Tongue (tissue), 3 donors: ENCODE results near the gene POLR3C. TPM values are rescaled to one million over a fixed set of nuclear protein-coding genes. Genes with fewer than 3 reads are reported as not detected.
A peak's percentile ranks its signal among the peaks of the same experiment; 100 is the strongest.

Experiments used
- DNase-seq: peaks from one replicate; pipeline ENCODE4 v3.0.0-alpha.2; 2015
- small RNA-seq: library from RNA; depleted of rRNA; stranded (forward); fragments of <200 nt; gene quantifications from one replicate; pipeline ENCODE3, GENCODE V24; 2014; ENCODE audit warnings: low replicate concordance
- total RNA-seq: library from RNA; depleted of rRNA; stranded (reverse); fragments of >200 nt; gene quantifications from one replicate; pipeline ENCODE4 v1.2.3, GENCODE V29; 2014

POLR3C gene
- total RNA-seq, 1 donor from 2014 or later = 25.3 TPM

DNA sequence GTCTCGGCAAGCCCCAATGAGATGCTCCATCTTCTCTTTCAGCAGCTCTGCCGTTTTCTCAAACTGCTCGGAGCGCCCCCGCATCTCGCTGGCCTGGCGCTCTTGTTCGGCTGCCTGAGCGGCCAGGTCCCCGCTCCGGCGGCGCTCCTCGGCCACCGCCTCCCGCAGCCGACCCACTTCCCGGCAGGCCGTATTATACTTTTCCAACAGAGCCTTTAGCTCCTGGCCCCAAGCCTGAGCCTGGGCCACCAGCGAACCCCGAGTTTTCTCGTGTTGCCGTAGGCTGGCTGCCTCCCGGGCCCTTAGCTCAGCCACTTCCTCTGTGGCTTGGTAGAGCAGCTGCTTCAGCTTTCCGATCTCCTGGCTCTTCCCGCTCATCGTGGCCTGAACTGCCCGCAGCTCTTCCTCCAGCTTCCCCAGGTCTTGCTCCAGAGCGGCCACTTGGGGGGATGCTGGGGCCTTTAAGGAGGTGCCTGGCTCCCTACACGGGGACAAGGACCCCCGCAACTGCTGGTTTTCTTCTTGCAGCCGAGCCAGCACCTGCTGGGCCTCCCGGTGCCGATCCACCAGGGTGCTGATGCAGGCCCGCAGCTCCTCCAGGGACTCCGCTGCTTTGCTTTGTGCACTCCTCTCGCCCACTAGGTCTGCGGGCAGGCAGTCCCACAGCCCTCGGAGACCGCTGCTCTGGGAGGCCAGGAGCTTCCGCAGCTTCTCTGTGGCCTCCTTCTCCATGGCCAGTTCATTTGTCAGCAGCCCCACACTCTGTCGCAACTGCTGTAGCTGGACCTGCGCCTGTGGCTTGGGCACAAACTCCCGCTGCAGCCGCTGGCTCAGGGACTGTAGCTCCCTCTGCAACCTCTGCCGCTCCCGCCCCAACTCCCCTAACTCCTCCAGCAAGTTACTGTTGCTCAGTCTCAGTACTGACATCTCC is 48.3 kb downstream of the POLR3C start:
- DNase-seq = peak; percentile 64

- no peak for DNase-seq
Observed at GRCh38 chr1:145874646-145875045, 50.6 kb downstream of the POLR3C start.

- DNase-seq = no peak
Observed at GRCh38 chr1:145877923-145878486, 54.0 kb downstream of the POLR3C start.

DNA sequence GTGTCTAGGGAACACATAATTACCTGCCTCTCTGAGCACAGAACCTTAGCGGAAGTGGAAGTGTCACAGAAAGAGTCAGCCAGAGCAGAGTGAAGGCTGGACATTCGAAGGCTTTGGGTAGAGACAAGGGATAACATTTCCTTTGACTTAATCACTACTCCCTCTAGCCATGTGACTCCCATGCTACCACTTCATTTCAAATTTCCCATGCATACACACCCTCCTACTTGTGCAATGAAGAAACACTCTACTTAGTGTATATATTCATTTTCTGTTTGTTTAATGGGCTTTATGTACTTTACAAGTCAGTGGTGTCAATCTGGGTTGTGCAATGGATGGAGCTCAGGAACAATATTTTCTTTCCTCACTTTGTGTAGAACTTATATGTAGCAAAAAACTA is 54.7 kb downstream of the POLR3C start:
- no peak for DNase-seq

- DNase-seq = no peak
Observed at GRCh38 chr1:145879775-145880174, 55.8 kb downstream of the POLR3C start.

DNA sequence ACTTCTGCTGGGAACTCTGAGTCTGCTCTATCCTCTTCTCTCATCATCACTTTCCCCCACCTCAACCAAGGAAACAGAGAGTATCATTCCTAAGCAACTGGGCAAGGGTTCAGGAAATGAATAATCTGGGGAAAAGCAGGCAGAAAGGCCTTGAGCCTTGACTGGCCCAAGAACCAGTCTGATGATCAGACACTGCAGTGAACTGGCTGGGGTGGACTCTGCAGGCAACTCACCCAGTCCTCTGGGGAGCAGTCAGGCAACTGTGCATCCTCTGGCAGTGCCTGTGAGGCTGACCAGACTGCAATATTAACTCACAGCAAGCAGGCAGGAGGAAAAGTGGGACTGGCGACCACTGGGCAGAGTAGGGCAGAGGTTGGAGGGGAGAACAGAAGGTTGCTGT is 60.7 kb downstream of the POLR3C start:
- no peak for DNase-seq

DNA sequence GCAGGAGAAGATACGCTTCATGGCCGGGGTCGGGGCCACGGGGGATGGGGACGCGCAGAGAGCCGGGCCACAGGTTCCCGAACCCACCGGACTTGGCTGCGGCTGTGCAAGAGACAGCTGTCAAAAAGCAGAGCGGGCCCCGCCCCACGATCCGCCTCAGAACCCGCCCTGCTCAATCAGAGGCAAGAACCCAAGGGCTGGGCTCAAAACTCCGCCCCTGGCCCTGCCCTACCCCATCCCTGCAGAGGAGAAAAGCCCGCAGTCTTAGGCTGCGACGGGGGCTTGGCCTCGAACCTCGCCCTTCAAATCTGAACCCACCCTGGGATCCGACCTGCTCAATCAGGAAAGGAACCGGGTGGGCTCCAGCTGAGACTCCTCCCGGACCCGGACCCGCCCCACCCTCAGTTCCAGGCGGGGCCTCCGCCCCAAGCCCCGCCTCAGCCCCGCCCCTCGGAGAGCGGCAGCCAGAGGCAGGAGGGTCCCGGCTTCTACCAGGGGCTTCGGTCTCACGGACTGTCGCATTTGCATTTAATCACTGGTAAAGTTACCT is 61.8 kb downstream of the POLR3C start, which contains the start of gene ANKRD35:
ANKRD35 (minus strand) TSS at position 129 of the 550 bp plus-strand sequence; CDS start at position 21, 108 bp downstream.
- DNase-seq = peak; percentile 88

GRCh38 chr1:145886390-145886789 is 62.4 kb downstream of the POLR3C start:
- no peak for DNase-seq

DNA sequence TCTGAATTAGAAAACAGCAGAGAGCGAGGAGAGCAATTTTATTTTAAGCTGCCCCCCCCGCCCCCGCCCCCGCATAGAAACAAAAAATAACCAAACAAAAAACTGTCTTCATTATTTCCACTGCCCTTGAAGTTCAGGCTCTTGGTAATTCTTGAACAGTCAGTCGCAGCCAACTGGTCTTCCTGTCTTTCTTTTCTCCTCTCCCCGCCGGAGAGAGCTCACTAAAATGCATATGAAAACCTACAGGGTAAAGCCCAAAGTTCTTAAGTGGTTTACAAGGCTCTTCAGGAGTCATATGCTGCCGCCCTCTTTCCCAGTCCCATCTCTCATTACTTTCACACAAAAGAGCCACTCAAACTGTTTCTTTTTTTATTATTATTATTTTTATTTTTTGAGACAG is 62.8 kb downstream of the POLR3C start:
- DNase-seq = no peak

GRCh38 chr1:145887631-145888030 is 63.6 kb downstream of the POLR3C start:
- DNase-seq = no peak

DNA sequence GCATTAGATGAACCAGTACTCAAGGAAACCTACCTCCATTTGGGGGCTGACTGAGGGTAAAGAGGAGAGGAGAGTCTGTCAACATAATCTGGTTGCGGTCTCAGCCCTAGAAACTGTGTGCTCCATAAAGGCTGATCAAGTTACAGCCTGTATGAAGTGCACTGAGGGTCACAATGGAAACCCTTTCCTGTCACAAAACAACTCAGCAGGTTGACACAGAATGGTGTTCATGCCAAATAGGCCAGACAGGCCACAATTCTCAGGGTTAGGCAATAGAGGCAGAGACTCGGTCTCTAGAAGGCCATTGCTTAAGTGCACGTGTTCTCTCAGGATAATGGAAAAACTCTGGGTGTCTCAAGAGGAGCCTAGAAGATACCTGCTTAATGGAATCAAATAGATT is 65.7 kb downstream of the POLR3C start:
- no peak for DNase-seq

DNA sequence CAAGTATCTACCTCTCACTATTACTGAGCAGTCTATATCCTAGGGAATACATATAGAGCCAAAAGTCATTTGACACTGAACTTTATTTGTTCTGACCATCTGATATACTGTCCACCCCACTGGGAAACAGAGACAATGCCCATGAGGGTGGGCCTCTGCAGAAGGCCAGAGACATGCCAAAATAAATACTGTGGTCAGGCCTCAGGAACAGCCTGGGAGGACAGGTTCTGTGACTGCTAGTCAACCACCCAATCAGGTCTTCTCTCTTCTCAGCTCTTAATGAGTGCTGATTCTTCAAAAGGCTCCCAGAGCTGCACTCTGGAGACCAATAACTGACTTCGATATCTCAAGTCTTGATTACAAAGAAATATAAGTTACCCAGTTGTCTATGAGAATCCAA is 67.1 kb downstream of the POLR3C start:
- peak; percentile 12 for DNase-seq

DNA sequence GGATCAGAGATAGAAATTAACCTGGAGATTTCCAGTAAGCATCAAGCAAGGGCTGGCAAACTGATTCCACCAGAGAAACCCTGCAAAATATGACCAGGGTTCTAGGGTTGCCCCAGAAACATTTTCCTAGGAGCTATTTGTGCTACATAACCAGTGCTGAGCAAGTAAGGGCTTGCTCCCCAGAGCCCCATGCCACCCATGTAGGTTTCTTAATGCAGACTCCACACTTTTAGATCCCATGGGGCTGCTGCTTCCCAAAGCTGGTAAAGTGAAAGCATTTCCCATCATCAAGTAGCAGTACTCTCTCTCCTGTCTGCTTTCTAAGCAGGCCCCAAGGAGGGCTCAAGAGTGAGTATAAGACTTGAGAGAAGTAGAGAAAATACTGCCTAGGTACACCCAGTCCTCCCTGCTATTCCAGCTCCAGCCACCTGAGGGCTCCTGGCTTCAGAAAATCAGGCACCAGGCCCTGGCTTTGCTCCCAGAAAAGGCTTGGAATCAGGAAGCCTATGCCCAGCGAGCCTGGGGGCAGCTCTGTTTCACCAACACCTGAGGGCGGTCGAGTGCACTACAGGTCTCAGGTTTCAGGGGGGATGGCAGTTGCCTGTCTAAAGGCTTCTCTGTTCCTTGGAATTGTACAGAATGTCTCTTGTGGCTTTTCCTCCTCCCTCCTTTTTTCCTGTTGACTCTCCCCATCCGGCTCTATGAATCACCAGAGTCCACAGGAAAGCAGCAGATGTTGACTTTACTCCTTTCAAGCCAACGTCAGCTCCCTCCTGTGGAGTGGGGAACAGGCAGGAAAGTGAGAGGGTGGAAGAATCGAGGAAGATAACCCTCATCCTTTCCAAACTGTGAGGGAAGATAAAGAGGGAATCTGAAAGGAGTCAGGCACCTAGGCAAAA is 67.8 kb downstream of the POLR3C start:
- peak; percentile 98 for DNase-seq

DNA sequence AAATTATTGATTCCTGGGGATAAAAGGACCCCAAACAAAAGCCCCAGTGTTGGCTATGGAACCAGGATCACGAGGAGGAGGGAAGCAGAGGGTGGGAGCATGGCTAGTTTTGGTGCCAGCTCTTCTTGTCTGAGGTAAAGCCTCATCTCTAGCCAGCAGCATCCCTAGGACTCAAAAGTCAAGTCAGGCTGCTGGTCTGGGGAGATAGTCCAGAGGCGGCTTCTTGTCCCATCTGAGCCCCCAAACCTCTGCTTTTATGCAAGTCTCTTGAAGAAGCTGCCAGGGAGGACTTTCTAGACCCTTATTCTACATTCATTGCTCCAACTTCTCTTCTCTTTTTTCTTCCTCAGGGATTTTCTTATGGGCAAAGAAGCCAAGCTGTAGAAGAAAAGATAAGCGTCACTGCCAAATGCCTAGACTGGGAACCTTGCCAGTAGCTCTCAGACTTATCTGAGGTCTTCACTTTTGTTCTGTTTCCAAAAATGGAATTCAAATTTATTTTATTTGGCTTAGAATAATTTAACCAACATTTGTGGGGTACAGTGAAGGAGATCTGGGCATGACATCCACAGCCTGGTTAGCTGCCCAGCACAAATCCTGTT is 68.6 kb downstream of the POLR3C start:
- peak; percentile 56 for DNase-seq

DNA sequence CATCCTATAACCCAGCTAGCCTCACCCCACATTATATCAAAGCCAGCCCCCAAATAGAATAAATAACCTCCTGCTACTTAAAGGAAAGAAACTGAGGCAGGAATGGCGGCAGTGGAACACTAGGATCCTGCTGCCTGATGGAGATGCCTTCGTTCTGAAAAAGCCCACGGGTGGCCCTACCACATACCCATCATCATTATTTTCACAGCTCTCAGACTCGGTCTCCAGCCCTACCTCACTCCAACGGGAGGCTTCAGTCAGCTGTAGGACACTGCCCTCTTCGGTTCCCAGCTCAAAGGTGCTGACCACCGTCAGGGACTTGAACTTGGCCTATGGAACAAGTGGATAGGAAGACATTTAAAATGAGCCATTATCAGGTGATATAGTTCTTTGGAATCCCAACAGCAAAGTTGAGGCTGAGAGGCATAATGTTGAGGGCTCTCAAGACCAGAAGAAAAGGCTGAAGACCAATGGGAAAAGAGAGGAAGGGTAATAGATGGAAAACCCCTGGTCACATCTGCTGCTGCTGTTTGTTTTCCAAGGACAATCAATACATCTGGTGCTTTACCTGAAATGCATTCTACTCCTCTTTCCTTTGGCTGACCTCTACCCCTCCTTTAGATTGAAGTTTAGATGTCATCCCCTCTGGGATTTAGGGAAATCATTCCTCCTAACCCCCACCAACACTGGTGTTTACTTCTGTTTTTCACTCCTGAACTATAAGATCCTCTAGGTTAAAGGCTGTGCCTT is 69.5 kb downstream of the POLR3C start:
- no peak for DNase-seq

Small RNA genes lying within 50 kb of the gene (small RNA-seq; reads per million reads assigned to genes)
- gene MIR6736 = not detected

Other genes starting within 250 kb of the POLR3C start
- 38.6 TPM for gene GPR89A, start 216.2 kb upstream of the POLR3C start, total RNA-seq
- not detected for gene PDZK1, start 116.8 kb upstream of the POLR3C start, total RNA-seq
- not detected for gene CD160, start 104.7 kb upstream of the POLR3C start, total RNA-seq
- 18.5 TPM for gene RNF115, start 105 bp upstream of the POLR3C start, total RNA-seq
- 14.0 TPM for gene NUDT17, start 21.4 kb downstream of the POLR3C start, total RNA-seq
- gene PIAS3, start 34.9 kb downstream of the POLR3C start, total RNA-seq = 19.0 TPM
- 13.1 TPM for gene ANKRD35, start 61.7 kb downstream of the POLR3C start, total RNA-seq
- gene ITGA10, start 85.8 kb downstream of the POLR3C start, total RNA-seq = 6.6 TPM
- gene PEX11B, start 94.5 kb downstream of the POLR3C start, total RNA-seq = 24.6 TPM
- 133 TPM for gene RBM8A, start 103.3 kb downstream of the POLR3C start, total RNA-seq
- 28.3 TPM for gene LIX1L, start 133.8 kb downstream of the POLR3C start, total RNA-seq
- 0.51 TPM for gene ANKRD34A, start 140.4 kb downstream of the POLR3C start, total RNA-seq
- gene POLR3GL, start 140.5 kb downstream of the POLR3C start, total RNA-seq = 20.1 TPM
- gene TXNIP, start 172.4 kb downstream of the POLR3C start, total RNA-seq = 834 TPM
- gene HJV, start 197.5 kb downstream of the POLR3C start, total RNA-seq = 111 TPM